GM19468 (cell line): ENCODE data around the gene DNAJB8.

Source experiments
- ATAC-seq: cut with Tn5 transposase; IDR thresholded peaks from one replicate; pipeline ENCODE4 v1.9.1; 2021; ENCODE audit warnings: mild to moderate bottlenecking, moderate library complexity, moderate number of reproducible peaks; ENCODE audit not compliant: unreplicated experiment; ENCODE audit errors: extremely low read depth

DNAJB8 gene

DNA sequence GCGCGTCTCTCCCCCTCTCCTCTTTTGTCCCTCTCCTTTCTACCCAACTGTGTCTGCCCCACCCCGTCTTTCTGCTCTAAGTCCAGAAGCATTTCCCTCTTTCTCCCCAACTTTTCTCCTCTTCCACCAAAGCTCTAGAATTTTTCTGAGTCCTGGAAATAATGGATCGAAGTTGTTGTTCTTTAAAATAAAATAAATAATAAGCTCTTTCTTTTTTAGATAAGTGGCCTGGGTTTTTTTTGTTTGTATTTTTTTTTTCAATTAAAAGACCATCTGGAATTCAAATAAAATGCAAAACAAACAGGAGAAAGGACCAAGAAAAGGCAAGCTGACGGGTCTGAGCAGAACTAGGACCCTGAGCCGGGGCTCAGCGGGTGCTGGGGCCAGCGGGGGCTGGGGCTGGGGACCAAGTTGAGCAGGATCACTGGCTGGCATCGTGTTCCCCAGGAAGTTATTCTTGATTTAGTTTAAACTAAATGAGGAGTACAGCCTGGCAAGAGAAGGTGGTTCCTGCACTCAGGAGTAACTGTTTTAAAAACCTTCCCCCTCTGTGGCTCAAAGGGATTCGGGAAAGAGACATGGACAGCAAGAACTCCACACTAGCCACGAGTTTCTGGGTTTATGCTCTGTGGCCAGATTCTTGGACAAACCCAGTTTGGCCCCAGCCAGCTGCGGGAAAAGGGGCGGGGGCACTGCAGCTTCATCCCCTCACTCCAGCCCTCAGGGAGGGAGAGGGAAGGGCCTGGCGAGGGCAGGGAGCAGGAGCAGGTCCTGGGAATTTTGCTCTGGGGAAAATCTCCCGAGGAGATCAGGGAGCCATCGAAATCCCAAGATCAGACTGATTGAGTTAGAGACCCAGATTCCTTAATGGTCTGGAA, 18.0 kb upstream of the DNAJB8 start:
- no peak for ATAC-seq

DNA sequence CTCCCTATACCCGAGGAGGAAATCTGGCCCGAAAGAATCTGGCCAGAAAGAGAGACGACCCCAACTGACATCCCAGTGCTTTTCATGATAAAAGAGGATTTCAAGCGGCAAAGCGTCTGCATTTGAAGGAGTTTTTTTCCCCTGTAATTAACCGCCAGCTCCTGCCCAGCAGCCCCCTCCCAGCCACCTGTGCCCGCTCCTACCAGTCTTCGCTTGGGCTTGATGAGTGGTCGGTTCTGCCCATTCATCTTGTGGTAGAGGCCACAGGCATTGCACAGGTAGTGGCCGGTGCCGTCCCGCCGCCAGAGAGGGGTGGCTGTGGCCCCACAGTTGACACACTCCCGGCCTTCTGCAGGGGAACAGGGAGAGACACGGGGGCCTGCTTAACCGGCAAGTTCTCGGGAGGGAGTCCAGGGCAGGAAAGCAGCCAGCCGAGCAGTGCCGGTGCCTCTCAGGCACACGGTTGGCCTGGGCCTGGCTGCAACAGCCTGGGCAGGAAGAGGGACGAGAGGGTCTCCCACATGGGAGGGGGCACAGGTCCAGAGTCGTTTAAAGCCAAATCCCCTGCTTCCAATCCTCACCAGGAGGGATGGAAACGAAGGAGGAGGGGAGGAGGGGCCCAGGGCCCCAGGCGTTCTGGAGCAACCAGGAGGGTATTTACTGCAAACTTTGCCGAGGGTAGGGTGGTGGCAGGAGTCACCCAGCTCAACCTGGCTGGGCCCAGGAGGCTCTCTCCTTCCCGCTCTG, 17.1 kb upstream of the DNAJB8 start:
- ATAC-seq = no peak

DNA sequence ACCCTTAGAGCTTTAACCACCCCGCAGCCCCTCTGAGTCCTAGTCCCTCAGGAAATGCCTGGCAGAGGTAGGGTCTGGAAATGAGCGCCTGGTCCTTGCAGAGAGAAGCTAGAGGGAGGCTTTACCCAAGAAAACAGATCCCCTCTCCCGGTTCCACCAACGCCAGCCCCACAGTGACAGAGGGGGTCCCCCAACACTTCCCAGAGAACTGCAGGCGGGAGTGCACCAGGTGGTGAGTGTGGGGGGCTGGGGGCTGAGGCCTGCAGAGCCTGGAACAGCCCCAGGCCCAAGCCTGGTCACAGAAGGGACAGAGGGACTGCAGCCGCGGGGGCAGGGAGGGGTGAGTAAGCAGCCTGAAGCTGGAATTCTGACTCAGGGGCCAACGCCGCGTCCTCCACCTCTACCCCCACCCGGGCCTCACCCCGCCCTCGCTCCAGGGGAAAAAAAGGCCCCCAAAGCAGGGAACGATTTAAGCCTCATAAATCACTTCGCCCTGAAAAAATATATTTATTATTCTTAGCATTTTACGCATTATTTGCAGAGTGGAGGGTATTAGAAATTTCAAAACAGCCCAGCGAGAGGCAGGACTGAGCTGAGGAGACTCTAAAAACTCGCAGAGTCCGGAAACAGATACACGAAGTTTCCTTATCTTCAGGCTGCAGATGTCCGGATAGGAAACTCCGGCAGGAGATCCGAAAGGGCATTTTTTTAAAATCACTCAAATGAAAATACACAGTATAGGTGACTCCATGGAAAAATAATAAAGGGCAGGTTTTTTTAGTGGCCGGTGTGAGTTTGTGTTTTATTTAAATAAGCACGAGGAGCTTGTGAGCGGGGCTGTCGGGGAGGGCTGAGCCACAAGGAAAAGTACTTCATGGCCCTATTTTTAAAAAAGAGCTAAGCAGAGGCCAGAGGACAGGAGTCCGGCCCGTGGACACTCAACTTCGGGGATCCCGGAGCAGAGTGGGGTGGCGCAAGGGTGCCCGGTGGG, 16.3 kb upstream of the DNAJB8 start:
- no peak for ATAC-seq

DNA sequence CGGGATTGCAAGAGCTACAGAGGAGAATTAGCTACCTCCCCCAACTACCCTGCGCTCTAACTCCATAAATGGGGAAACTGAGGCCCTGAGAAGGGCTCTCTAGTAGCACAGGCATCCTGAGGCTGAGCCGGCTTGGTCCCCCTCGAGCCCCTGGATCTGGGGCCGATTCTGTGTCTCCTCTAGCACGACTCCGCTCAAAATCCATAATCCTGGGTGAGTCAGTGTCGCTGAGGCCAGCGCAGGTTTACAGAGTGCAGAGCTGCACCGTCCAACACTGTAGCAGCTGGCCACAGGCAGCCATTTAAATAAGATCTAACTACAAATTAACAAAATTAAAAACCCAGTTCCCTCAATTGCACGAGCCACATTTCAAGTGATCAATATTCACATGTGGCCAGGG, 15.5 kb upstream of the DNAJB8 start:
- no peak for ATAC-seq

DNA sequence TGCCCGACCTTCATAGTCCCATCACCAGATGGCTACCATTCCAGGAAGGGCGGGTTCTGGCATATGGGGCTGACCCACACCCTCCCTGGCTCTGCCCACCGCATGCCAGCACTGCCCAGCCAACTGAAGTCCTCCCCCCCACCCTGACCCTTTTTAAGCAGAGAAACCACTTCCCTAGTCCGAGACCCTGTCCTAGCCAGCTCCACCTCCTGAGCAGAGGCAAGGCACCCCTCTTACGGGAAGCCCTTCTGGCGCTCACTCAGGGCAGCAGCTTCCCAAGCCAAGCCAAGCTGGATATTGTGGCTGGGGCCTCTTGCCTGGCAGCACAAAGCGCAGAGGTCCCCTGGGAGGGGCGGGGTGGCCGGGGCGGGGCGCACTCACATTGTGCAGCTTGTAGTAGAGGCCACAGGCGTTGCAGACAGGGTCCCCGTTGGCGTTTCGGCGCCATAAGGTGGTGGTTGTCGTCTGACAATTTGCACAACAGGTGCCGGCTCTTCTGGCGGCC, 14.8 kb upstream of the DNAJB8 start:
- no peak for ATAC-seq

DNA sequence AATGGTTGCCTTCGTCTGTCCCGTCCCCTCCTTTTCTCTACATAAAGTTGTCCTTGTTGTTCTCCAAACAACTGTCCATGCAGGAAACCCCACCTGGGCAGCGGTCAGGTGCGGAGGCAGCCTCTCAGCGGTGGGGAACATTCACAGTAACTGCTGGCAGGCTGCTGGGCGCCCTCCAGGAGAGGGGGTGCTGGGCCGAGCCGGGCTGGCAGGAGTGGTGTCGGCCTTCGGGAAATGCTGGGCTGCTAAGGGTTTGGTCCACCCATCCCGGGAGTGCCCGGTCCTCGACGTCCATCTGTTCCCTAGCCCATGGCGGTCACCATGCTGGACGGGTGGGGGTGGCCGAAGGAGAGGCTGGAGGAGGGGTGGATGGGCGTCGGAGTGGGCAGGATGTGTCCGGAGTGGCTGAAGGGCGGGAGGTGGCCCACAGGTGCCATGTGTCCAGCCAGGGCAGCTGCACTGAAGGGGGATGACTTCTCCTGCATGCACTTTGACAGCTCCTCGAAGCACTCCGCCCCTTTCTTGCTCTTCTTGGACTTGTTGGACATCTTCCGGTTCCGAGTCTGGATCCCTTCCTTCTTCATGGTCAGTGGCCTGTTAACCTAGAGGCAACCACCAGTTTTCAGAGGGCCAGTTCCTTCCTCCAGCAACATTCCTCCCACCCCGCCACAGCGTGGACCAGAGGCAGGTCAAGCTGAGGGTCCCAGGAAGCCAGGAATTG, 14.2 kb upstream of the DNAJB8 start:
- ATAC-seq = no peak

DNA sequence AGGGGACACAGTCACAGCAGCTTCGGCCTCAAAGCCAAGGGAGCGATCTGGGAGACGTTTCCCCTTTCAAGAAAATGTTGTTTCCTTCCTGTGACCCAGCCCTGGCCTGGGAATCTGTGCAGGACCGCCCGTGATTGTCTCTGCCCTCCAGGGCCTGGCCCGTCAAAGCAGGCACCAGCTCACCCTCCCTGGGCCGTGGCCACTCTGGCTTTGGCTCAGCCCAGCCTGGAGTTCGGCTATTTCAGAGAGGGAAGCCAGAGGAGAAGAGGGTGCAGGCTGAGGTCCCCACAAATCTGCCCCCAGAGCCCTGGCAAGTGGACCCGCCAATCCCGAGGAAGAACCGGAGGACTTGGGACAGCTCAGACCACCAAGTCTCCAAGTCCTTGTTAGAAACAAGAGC, 13.6 kb upstream of the DNAJB8 start:
- ATAC-seq = no peak

DNA sequence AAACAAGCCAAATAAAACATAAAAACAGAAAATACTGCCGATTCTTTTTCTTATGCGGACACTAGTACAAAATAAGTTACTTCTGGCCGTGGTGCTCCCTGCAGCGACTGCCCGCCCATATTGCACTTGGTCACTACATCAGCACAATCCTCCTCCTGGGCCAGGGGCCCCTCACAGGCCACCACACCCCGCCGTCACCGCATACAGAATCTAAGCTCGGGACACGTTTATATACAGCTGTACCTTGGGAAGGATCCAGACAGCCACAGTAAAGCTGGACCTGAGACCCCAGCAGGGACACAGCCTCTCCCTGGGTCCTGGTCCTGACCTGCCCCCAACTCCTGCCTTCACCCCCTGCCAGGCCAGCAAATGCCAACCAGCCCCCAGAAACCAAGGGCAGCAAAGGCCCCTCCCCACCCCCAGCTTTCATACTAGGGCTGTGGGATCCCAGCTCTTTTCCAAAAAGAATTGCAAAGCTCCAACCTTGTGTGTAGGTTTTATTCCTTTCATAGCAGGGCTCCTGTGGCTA, 12.9 kb upstream of the DNAJB8 start:
- ATAC-seq = no peak

DNA sequence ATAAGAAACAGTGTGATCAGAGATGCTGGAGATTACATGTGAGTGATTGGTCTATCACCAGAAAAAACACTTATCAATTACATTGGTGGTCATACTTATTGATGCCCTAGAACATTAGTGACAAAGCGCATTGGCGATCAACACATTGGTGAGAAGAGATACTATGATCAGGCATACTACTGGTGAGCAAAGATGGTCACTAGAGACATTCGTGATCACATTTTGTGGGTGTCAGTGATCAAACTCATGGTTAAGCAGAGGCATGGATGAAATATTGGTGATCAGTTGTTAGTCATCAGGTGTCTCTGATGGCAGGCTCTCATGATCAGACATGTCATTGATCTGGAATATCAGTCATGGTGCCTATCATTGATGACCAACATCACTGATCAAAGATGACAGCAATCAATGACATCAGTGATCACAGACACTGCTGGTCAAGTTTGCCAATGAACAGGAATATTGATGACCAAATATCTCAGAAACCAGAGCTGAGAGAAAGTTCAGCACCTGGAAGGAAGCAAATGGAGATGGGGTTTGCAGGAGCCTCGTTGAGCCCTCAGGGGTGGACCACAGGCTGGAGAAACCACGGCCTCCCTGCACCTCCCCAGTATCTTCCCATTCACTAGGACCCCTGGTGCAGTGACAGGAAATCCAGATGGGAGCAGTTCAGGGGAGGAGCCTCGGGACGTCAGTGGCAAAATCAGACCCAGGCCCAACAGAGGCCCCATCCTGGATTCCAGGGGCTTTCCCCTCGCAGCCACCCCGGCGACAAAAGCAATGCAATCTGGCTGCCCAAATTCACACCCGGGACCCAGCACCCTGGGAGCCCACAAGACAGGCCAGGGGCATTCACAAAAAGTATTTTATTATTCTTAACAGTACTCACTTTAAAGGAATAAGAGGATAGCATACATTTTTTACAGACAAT, 12.2 kb upstream of the DNAJB8 start:
- ATAC-seq = no peak

DNA sequence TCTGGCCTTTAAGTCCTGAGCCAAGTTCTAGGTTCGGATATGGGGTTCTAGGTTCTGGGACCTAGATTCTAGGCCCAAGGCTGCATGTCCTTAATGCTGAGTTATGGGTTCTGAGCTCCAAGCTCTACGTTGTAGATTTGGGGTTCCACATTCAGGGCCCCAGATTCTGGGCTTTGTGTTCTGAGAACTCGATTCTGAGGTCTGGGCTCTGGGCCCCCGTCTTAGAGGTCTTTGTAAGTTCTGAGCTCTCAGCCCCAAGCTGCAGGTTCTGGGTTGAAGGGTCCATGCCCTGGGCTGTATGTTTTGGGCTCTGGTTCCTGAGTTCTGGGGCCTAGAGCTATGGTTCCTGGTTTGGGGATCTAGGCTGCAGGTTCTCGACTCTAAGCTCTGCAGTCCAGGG, 10.0 kb upstream of the DNAJB8 start:
- ATAC-seq = no peak

DNA sequence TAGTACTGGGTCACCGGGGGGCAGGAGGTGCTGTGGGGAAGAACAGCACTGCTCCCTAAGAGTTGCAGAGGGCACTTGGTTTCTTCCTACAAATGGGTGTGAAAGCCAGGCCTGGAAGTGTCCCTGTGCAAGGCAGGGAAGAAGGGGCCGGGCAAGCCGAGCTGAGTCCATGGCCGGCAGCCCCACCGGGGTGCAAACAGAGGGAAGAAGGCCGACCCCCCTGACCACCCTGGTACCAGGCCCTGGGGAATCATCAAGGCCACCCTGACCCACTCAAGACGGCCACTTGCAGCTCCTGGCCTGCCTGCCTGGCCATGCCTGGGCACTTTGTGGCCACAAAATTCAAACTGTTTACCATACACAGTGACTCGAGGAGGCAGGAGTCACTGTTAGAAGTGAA, 8.7 kb upstream of the DNAJB8 start:
- ATAC-seq = no peak

DNA sequence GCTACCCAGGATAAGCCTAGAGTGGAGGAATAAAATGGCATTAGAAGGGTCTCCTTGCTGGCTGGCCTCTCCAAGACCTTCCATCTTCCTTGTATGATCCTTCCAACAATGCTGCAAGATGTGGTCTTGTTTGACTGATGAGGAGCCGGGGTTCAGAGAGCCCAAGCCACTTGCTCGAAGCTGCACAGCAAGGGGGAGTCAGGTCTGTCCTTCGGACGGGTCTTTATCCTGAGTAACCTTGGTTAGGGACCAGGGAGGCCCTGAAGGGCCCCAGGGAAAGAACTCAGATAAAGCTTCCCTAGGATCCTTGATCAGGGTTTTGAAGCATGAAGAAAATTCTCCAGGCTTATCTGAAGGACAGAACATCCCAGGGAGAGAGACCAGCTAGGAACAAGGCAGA, 7.0 kb upstream of the DNAJB8 start:
- ATAC-seq = no peak

DNA sequence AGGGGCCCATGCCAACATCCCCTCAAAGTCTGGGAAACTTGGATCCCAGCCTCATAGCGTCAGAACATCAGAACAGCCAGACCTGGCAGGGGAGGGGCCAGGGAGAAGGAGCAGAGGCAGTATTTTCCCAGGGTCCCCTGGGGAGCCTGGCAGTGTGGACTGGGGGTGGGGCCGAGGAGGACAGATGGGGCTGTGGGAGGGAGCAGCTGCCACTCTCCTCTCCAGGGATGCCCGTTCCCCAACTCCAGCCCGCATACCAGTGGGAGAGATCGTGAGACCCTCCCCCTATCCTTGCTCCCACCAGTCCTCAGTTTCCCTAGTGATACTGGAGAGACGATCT, 6.5 kb upstream of the DNAJB8 start:
- no peak for ATAC-seq

DNA sequence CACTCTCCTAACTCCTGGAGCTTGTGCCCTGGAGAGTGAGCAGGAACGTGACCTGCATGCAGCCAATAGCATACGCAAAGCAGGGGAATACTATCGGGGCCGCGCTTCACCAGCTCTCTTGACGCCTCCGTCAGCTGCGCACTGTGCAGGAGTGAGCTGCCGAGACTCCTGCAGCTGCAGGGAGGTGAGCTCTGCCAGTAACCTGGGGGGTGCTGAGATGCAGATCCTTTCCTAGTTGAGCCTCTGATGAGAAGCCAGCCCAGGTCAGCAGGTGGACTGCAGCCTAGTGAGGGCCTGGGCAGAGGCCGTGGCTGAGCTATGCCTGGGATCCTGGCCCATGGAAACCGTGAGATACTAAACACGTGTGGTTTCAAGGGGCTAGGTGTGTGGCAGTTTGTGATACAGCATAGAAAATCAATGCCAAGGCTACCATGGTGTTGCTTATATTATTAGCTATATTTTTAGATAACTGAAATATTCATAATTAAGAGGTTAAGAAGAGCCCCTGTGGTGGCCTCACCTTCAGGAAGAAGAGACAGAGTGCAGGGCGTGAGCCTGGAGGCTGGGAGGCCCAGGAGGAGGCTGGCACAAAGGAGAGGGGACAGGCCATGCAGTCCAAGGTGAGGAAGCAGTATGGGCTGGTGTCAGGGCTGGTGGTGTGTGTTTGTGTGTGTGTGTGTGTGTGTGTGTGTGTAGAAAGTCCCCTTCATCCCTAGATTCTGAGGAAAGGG, 5.9 kb upstream of the DNAJB8 start:
- no peak for ATAC-seq

DNA sequence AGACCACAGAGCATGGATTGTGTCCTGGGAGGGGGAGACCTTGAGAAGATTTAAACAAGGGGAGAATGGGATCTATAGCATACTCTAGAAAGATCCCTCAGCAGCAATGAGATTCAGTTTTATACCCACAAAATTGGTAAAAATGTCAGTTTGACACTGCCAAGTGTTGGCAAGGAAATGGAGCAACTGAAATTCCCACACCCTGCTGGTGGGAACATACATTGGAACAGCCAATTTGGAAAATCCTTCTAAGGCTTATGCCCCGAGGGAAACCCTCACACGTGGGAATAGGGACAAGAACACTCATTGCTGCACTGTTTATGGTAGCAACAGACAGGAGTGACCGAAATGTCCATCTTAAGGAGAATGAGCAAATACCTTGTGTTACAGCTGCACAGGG, 5.0 kb upstream of the DNAJB8 start:
- no peak for ATAC-seq

DNA sequence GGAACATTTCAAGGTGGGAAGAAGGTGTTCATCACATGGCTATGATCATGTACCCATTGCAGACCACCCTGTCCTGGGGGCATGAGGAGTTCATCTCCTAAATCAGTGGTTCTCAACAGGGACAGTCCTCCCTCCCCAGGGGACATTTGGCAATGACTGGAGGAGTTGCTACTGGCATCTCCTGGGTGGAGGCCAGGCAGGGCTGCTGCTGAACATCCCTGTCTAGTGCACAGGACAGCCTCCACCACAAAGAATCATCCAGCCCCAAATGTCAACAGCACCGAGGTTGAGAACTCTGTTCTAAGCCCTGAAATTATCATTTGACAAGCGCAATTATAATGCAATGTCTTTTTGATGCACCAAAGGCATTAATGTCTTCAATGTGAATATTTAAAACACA, 4.4 kb upstream of the DNAJB8 start:
- no peak for ATAC-seq

DNA sequence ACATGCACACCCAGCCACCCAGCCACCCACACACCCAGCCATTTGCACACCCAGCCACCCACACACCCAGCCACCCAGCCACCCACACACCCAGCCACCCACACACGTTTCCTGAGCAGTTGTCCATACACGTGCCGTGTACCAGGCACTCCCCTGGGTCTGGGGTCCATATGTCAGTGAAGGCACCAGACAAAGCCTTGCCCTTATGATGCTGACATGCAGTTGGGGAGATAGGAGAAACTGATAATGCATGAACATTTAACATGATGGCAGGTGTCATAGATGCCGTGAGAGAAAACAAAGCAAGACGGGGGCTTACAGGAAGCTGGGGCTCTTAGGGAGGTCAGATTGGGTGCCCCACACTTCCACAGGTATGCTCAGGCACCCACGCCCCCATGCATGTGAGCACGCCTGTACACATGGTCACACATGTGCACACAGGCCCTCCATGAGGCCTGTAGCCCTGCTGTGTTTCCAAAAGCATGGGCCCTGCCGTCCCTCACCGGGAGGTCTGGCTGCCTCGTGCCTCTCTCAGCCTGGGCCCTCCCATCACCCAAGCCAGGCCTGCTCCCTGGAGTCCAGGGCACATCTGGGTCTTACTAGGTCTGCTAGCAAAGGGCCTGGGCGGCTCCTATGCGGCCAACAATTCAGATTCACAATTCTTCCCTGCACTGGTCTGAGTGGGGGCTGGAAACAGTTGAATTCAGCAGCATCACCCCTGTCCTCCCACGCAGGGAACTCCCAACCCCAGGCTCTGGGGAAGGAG, 3.6 kb upstream of the DNAJB8 start:
- ATAC-seq = no peak
